D721Med (cell line): ENCODE measurements around the gene ARHGAP26.
"Not testable (repeated sequence)": the region's sequence is repeated elsewhere in the genome, so short reads cannot be mapped to it uniquely, and the experiment has no call there.

Experiments
- DNase-seq: peaks from one replicate; pipeline ENCODE4 v3.0.0; 2011; ENCODE audit warnings: low spot score; ENCODE audit not compliant: insufficient read length
- FAIRE-seq: peaks from 2 replicates; lab custom pipeline; 2011; peaks lifted over from hg19 to GRCh38; lab: Jason Lieb, UNC
- TF ChIP-seq, protein P1 (sequence below): IDR thresholded peaks from 2 replicates; pipeline ENCODE4 v1.5.1; 2012; ENCODE audit warnings: mild to moderate bottlenecking, control low read depth; ENCODE audit not compliant: insufficient read depth; ENCODE audit errors: missing control alignments

Gene ARHGAP26

DNA sequence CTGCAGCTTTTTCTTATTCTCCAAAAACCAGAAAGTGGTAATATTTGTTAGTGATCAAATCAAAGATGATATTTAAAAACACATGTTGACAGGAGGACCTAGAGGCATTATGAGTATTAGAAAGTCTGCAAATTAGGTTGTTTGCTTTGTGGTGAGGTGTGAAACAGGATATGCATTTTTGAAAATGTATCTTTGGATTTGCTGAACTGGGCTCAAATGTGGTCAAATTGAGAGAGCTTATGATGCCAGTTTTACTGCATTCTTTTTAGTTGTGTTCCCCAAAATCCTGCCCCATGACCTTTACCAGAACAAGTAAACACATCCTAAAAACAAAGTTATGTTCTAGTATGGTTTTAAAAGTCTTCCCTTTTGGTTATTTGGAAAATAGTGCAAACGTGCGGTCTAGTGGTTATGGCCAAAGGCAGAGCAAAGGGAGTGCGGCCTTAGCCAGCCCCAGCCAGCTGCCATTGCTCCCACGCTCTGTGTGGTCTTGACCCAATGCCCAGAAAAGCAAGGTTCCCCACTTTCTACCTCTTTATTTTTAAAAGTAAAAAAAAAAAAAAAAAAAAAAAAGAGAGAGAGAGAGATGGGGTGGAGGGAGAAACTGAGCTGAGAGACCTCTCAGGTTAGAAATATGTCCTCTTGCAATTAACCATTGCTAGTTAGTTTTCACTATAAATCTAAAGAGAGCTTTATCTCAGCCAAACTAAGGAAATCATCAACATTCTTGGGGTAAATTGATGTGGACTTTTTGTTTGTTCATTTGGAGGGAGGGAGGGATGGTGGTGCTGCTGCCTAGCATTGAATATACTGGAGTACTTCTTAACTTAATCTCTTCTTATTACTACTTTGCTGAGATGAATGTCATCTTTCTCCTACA is 176.6 kb downstream of the ARHGAP26 start:
- TF ChIP-seq, protein P1, sequence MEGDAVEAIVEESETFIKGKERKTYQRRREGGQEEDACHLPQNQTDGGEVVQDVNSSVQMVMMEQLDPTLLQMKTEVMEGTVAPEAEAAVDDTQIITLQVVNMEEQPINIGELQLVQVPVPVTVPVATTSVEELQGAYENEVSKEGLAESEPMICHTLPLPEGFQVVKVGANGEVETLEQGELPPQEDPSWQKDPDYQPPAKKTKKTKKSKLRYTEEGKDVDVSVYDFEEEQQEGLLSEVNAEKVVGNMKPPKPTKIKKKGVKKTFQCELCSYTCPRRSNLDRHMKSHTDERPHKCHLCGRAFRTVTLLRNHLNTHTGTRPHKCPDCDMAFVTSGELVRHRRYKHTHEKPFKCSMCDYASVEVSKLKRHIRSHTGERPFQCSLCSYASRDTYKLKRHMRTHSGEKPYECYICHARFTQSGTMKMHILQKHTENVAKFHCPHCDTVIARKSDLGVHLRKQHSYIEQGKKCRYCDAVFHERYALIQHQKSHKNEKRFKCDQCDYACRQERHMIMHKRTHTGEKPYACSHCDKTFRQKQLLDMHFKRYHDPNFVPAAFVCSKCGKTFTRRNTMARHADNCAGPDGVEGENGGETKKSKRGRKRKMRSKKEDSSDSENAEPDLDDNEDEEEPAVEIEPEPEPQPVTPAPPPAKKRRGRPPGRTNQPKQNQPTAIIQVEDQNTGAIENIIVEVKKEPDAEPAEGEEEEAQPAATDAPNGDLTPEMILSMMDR, result no peak
- DNase-seq (no peak), FAIRE-seq (no peak)

GRCh38 chr5:142947427-142947709 is 177.2 kb downstream of the ARHGAP26 start:
- no peak for FAIRE-seq
- TF ChIP-seq, protein P1, result no peak
- DNase-seq, result no peak

- DNase-seq (no peak), FAIRE-seq (no peak)
- TF ChIP-seq, protein P1, result no peak
Observed at GRCh38 chr5:142952229-142952628, 182.1 kb downstream of the ARHGAP26 start.

DNA sequence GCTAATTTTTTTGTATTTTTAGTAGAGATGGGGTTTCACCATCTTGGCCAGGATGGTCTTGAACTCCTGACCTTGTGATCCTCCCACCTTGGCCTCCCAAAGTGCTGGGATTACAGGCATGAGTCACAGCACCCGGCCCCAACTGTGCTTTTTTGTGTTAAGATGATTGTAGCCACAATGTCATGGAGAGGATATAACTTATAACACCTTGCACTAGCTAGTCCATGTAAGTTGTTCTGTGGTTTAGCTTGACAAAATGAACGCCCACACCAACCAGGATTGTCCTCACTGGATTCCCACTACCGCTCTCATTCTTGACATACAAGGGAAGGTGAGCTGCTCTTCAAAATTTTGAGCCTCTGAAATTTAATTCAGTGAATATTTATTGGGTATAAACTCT is 182.7 kb downstream of the ARHGAP26 start:
- DNase-seq, FAIRE-seq: not testable (repeated sequence)

GRCh38 chr5:142954455-142954854 is 184.3 kb downstream of the ARHGAP26 start:
- FAIRE-seq (no peak), DNase-seq (no peak)
- TF ChIP-seq, protein P1, result no peak

GRCh38 chr5:142955628-142956027 is 185.5 kb downstream of the ARHGAP26 start:
- no peak for DNase-seq
- no peak for FAIRE-seq
- TF ChIP-seq, protein P1, result no peak

DNA sequence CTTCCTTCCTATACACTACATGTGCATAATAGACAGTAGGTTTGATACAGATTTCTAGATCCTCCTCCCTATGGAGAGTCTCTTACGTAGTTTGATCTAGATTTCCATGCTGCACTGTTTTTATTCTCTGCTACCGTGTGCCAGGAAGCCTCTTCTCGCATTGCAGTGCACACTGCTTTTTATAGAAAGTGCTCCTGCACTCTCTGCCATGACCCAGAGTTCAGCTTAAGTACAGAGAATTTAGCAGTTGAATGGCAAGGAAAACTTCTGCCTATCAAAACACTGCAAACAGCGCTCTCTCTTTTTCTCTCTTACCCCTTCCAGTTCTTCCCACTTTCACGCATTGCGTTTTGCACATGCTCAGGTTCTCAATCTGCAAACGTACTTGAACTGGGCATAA is 187.4 kb downstream of the ARHGAP26 start:
- no peak for FAIRE-seq
- TF ChIP-seq, protein P1, result no peak
- DNase-seq, result no peak
